OCI-LY1 (cell line): ENCODE measurements around the gene NRIP1.

Experiments used
- H2AFZ ChIP-seq: fragments of 200-600 bp; sonication (generic), shearing (Covaris generic); 2 replicates; pipeline ENCODE4 v1.6.0; 2014; ENCODE audit warnings: antibody characterized with exemption, mild to moderate bottlenecking, low read length
- H3F3A ChIP-seq: fragments of 200-600 bp; sonication (generic), shearing (Covaris generic); 2 replicates; pipeline ENCODE4 v1.6.0; 2014; ENCODE audit warnings: mild to moderate bottlenecking, antibody characterized with exemption, low read length, moderate library complexity; ENCODE audit not compliant: insufficient read depth
- H3K27ac ChIP-seq: fragments of 200-600 bp; sonication (generic); 2 replicates; pipeline ENCODE4 v1.5.1; 2014; ENCODE audit warnings: low read length, mixed run types, mild to moderate bottlenecking, low read depth; ENCODE audit not compliant: poor library complexity, severe bottlenecking
- H3K27me3 ChIP-seq: fragments of 200-600 bp; sonication (generic); 2 replicates; pipeline ENCODE4 v1.6.0; 2014; ENCODE audit warnings: antibody characterized with exemption, mild to moderate bottlenecking, low read length, moderate library complexity; ENCODE audit not compliant: insufficient read depth
- H3K36me3 ChIP-seq: fragments of 200-600 bp; sonication (generic); 2 replicates; pipeline ENCODE4 v1.6.1; 2014; ENCODE audit warnings: mild to moderate bottlenecking, antibody characterized with exemption, low read length, moderate library complexity, mixed read lengths; ENCODE audit not compliant: insufficient read depth
- H3K4me1 ChIP-seq: fragments of 200-600 bp; sonication (generic); 2 replicates; pipeline ENCODE4 v1.5.1; 2014; ENCODE audit warnings: mild to moderate bottlenecking, low read length, moderate library complexity; ENCODE audit not compliant: insufficient read depth, severe bottlenecking
- H3K4me2 ChIP-seq: fragments of 200-600 bp; sonication (generic), shearing (Covaris generic); 2 replicates; pipeline ENCODE4 v1.6.1; 2014; ENCODE audit warnings: low read length
- H3K4me3 ChIP-seq: fragments of 200-600 bp; sonication (generic); 2 replicates; pipeline ENCODE4 v1.5.1; 2014; ENCODE audit warnings: low read length, low read depth, mild to moderate bottlenecking, mixed read lengths; ENCODE audit not compliant: poor library complexity, severe bottlenecking
- H3K79me2 ChIP-seq: fragments of 200-600 bp; shearing (Covaris generic); 2 replicates; pipeline ENCODE4 v1.6.1; 2016; ENCODE audit warnings: mixed run types, low read length, mixed read lengths; ENCODE audit not compliant: insufficient read depth
- H3K9ac ChIP-seq: fragments of 200-600 bp; sonication (generic), shearing (Covaris generic); 2 replicates; pipeline ENCODE4 v1.6.1; 2014; ENCODE audit warnings: mild to moderate bottlenecking, low read length, mixed read lengths
- H3K9me2 ChIP-seq: fragments of 200-600 bp; sonication (generic), shearing (Covaris generic); 2 replicates; pipeline ENCODE4 v1.6.1; 2014; ENCODE audit warnings: low read depth, mild to moderate bottlenecking, low read length, mixed read lengths
- H3K9me3 ChIP-seq: fragments of 200-600 bp; shearing (Covaris generic); 2 replicates; pipeline ENCODE4 v1.6.1; 2014; ENCODE audit warnings: low read length, mixed read lengths
- H4K20me1 ChIP-seq: fragments of 200-600 bp; sonication (generic), shearing (Covaris generic); 2 replicates; pipeline ENCODE4 v1.6.0; 2016; ENCODE audit warnings: mild to moderate bottlenecking, low read length; ENCODE audit not compliant: insufficient read depth
- EZH2 ChIP-seq: fragments of 200-600 bp; sonication (generic), shearing (Covaris generic); IDR thresholded peaks from 2 replicates; pipeline ENCODE4 v1.8.0; 2017; ENCODE audit warnings: borderline replicate concordance, mixed run types, mild to moderate bottlenecking, antibody characterized with exemption, low read length, moderate library complexity, mixed read lengths
- TF ChIP-seq, protein P1 (sequence below): fragments of 200-600 bp; sonication (generic), shearing (Covaris generic); IDR thresholded peaks from 2 replicates; pipeline ENCODE4 v1.5.1; 2017; ENCODE audit warnings: mild to moderate bottlenecking, antibody characterized with exemption, low read length, moderate library complexity, mixed read lengths

Gene NRIP1

DNA sequence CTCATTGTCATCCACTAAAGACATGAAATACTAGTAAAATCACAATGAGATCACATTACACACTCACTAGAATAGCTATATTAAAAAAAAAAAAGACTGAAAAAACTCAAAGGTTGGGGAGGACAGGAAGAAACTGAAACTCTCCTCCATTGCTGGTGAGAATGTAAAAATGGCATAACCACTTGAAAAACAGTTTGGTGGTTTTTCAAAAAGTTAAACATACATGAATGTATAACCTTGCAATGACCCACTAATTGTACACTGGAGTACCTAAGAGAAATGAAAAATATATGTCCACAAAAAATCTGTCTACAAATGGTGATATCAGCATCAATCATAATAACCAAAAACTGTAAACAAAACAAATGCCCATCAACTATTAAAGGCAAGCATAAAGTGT is 44.0 kb downstream of the NRIP1 start:
- no peaks in the 10 kb centered on the region for H3K79me2 ChIP-seq
- TF ChIP-seq EZH2 = no peak
- TF ChIP-seq, protein P1, sequence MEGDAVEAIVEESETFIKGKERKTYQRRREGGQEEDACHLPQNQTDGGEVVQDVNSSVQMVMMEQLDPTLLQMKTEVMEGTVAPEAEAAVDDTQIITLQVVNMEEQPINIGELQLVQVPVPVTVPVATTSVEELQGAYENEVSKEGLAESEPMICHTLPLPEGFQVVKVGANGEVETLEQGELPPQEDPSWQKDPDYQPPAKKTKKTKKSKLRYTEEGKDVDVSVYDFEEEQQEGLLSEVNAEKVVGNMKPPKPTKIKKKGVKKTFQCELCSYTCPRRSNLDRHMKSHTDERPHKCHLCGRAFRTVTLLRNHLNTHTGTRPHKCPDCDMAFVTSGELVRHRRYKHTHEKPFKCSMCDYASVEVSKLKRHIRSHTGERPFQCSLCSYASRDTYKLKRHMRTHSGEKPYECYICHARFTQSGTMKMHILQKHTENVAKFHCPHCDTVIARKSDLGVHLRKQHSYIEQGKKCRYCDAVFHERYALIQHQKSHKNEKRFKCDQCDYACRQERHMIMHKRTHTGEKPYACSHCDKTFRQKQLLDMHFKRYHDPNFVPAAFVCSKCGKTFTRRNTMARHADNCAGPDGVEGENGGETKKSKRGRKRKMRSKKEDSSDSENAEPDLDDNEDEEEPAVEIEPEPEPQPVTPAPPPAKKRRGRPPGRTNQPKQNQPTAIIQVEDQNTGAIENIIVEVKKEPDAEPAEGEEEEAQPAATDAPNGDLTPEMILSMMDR = no peak
- no peaks in the 10 kb centered on the region for H3F3A ChIP-seq
- no peaks in the 10 kb centered on the region for H3K4me1 ChIP-seq
- H4K20me1 ChIP-seq = no peaks in the 10 kb centered on the region
- H3K27ac ChIP-seq = no peak overlapping the region
- H3K36me3 ChIP-seq = no peaks in the 10 kb centered on the region
- H3K4me3 ChIP-seq = no peak overlapping the region
- H3K4me2 ChIP-seq = no peak overlapping the region
- no peak overlapping the region for H3K9ac ChIP-seq
- H3K9me3 ChIP-seq = no peaks in the 10 kb centered on the region
- H3K9me2 ChIP-seq = no peaks in the 10 kb centered on the region
- H3K27me3 ChIP-seq = no peaks in the 10 kb centered on the region
- H2AFZ ChIP-seq = no peak overlapping the region

DNA sequence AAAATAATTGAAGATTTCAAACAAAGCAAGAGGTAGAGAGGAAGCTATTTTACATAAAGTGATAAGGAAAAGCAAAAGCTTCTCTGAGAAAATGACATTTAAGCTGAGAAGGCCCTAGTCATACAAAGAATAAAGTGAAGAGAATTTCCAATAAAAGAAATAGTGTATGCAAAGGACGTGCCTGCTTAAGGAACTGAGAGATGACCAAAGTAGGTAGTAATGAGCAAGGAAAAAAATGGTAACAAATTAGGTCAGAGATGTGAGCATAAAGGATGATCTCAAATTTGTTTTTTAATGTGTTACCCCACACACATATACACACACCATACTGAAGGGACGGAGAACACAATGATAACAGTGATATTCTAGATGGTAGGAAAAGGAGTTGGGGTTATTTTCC is 46.4 kb downstream of the NRIP1 start:
- Histone ChIP-seq H3K4me3 (no peak overlapping the region), H3K27ac (no peak overlapping the region), H3K9me2 (no peaks in the 10 kb centered on the region), H3K4me1 (no peaks in the 10 kb centered on the region), H3F3A (no peaks in the 10 kb centered on the region), H2AFZ (no peak overlapping the region), H3K9ac (no peak overlapping the region), H3K27me3 (no peaks in the 10 kb centered on the region), H3K9me3 (no peaks in the 10 kb centered on the region), H4K20me1 (no peaks in the 10 kb centered on the region), H3K4me2 (no peak overlapping the region), H3K79me2 (no peaks in the 10 kb centered on the region), H3K36me3 (no peaks in the 10 kb centered on the region)
- TF ChIP-seq EZH2 = no peak
- TF ChIP-seq, protein P1 = no peak

DNA sequence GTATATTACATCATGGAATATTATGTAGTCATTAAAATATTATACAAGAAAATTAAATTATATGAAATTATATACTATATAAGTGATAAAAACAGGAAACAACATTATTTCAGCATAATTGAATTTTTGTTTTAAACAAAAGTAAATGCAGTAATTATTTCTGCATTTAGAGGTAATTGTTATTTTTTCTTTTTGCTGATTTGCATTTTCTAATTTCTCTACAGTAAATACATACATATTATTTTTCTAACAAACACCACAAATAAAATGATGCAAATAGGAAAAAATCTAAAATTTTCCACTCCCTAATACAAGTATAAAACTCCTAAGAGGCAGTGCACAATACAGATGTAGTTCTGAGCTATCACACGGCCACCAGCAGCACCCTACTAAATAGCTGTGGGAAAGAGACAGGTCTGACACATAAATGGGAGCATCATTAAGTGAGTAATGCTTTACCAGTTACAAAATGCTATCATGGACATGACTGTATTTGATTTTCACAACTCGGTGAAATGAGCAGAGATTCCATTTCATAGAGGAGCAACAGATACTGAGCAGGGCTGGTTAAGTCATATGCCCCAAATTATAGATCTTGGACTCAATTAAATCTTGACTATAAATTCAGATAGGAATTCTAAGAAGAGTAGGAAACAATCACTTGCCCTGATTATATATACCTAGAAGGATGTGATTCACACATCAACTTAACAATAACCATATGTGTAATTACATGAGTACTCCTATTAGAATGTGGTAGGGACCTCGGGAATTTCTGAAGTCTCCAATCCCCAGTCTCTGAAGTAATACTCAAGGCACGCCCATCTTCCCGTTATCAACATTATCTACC is 49.0 kb downstream of the NRIP1 start:
- Histone ChIP-seq H3K27me3 (no peaks in the 10 kb centered on the region), H2AFZ (no peak overlapping the region), H3K79me2 (no peaks in the 10 kb centered on the region), H3K9me3 (no peaks in the 10 kb centered on the region), H3F3A (no peaks in the 10 kb centered on the region), H3K9me2 (no peaks in the 10 kb centered on the region), H4K20me1 (no peaks in the 10 kb centered on the region), H3K4me2 (no peak overlapping the region), H3K9ac (no peak overlapping the region), H3K36me3 (no peaks in the 10 kb centered on the region), H3K4me3 (no peak overlapping the region), H3K27ac (no peak overlapping the region), H3K4me1 (no peaks in the 10 kb centered on the region)
- TF ChIP-seq EZH2 = no peak

- H3K4me2 ChIP-seq = no peak overlapping the region
- H3K36me3 ChIP-seq = no peaks in the 10 kb centered on the region
- H3K27ac ChIP-seq = no peak overlapping the region
- no peaks in the 10 kb centered on the region for H3K9me2 ChIP-seq
- no peak overlapping the region for H3K4me3 ChIP-seq
- no peak overlapping the region for H3K9ac ChIP-seq
- TF ChIP-seq, protein P1 = no peak
- no peak for TF ChIP-seq EZH2
- no peaks in the 10 kb centered on the region for H3K9me3 ChIP-seq
- H3F3A ChIP-seq = no peaks in the 10 kb centered on the region
- H4K20me1 ChIP-seq = no peaks in the 10 kb centered on the region
- no peak overlapping the region for H2AFZ ChIP-seq
- H3K79me2 ChIP-seq = no peaks in the 10 kb centered on the region
- no peaks in the 10 kb centered on the region for H3K4me1 ChIP-seq
- no peaks in the 10 kb centered on the region for H3K27me3 ChIP-seq
These were observed 50.6 kb downstream of the NRIP1 start for GRCh38 chr21:15014221-15014620.
